ENCODE results near the gene WDR86.

DNA sequence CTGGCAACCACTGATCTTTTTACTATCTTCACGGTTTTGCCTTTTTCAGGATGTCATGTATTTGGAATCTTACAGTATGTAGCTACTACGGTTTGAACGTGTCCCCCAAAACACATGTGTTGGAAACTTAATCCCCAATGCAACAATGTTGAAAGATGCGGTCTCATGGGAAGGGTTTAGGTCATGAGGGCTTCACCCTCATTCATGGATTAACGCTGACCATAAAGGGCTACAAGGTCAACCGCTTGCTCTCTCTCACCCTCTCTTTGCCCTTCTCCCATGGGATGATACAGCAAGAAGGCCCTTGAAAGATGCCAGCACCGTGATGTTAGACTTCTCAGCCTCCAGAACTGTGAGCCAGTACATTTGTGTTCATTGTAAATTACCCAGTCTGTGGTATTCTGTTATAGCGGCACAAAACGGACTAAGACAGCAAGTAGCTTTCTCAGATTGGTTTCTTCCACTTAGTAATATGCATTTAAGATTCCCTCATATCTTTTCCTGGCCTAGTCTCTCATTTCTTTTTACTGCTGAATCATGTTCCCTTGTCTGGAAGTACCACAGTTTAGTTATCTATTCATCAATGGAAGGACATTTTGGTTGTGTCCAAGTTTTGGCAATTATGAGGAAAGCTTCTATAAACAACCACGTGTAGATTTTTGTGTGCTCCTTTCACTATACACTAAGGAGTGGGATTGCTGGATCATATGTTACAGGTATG lies 33.1 kb upstream of the WDR86 start:
- TF ChIP-seq EZH2 (IDR thresholded peaks at IDR 0.05) = no peak
- no peak for TF ChIP-seq POLR2AphosphoS5 (IDR thresholded peaks at IDR 0.05; ENCODE audit: borderline replicate concordance, low read depth, low read length)

All from SK-N-MC (cell line).